Panc1 (cell line): ENCODE results near the gene CYP1A2.

Source experiments
- CTCF ChIP-seq: fragments of 450-650 bp; IDR thresholded peaks from 2 replicates; pipeline ENCODE4 v1.5.1; 2017; ENCODE audit warnings: mild to moderate bottlenecking
- POLR2AphosphoS5 ChIP-seq: IDR thresholded peaks from 2 replicates; pipeline ENCODE4 v1.6.1; 2012; ENCODE audit warnings: mild to moderate bottlenecking, low read depth, low read length, moderate library complexity

DNA sequence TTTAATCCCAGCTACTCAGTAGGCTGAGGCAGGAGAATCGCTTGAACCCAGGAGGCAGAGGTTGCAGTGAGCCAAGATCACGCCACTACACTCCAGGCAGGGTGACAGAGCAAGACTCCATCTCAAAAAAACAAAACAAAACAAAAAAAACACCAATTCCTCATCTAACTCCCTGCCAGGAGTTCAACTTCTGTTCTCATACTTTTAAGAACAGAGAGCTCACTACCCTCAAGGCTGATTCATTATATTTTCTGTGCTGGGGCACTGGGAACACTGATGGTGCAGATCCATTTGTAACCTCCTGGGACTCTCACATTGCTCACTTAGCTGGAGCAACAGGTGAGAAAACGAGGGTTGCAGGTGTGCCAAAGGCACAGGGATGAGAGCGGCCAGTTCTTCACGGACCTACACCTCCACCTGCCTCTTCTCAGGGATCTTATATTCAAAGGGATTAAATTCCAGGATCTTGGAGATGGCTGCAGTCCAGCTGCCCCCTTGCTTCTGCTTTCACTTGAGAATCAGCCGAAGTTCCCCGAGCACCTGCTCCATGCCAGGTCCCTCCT is 20.9 kb downstream of the CYP1A2 start:
- TF ChIP-seq CTCF = no peak
- no peak for TF ChIP-seq POLR2AphosphoS5
